HG03378 (cell line): Measurements from ENCODE around the gene C22orf31.
"Not testable (repeated sequence)": the region's sequence is repeated elsewhere in the genome, so short reads cannot be mapped to it uniquely, and the experiment has no call there.

Experiments
- ATAC-seq: cut with Tn5 transposase; IDR thresholded peaks from one replicate; pipeline ENCODE4 v1.9.1; 2021; ENCODE audit warnings: mild to moderate bottlenecking, moderate library complexity; ENCODE audit not compliant: unreplicated experiment

The C22orf31 gene

DNA sequence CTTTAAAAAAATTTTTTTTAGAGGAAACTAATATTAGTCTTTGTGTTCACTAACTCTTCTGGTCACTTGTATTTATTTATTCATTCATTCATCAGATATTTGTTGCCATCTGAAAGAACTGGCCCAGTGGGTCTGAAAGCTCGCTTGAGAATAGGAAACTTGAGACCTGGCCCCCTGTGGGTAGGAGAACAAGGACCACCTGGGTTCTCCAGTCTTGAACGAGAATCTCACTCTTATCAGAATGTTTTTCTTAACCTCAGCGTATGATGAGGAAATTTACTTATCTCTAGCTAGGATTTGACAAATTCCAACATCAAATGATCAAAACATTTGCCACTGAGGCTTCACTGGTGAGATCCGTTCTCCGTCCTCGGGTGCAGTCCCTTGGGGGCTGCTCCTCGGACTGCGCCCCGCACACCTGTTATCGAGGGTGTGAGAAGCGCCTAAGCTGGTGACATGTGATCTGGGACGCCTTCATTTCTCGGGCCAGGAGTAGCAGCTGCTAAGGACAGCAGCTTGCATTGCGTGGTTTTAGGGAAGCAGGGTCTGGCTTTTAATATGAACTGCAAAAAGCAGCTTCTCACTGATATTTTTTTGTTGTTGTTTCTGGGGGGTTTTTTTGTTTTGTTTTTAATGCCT is 6.3 kb downstream of the C22orf31 start:
- ATAC-seq: no peak

DNA sequence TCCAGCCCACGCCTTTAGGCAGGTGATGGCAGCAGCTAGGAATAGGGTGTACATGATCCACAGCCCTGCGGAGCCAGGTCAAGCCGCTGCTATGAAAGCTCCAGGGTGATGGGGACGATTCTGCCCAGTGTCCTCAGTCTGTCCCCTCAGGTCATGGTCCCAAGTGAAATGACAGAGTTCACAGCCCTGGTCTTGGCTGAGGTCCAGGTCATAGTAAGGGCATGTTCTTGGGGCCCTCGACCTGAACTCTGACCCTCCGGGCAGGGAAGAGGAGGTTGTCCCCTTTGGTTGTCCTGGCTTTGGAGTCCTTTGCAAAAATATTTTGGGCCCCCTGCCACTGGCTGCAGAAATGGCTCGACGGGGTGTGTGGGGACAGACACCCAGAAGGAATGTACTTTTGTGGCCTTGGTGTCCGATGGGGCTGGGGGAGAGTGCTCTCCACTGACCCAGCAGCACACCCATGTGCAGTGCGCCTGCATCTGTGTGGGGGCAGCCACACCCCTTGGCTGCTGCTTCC is 7.3 kb downstream of the C22orf31 start:
- ATAC-seq: no peak

DNA sequence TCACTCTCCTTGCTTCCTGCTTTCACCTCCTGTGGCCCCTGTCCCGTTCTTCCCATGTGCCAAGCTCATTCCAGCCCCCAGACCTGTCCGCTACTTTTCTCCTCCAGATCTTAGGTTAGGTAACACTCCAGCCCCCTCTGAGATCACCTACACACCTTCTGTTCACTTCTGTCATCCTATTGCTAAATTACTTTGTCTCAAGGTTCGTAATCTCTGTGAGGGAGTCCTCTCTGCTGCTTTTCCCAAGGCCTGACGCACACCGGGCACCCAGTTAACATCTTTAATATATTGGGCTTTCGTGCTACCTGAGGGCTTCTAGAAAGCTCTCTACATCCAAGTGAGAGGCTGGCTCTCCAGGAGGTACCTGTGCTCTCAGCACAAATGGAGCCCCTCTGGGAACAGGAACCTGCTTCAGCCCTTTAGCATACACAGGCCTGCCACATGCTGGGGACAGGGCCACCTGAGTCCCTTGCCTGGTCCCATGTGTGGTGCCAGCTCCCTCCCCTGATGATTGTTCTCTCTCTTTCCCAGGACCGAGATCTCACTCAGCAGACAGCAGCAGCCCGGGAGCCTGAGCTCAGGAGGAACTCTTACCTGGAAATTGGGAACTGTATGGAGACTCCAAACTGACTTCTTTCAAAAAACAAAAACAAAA is 8.5 kb downstream of the C22orf31 start:
- ATAC-seq: no peak

DNA sequence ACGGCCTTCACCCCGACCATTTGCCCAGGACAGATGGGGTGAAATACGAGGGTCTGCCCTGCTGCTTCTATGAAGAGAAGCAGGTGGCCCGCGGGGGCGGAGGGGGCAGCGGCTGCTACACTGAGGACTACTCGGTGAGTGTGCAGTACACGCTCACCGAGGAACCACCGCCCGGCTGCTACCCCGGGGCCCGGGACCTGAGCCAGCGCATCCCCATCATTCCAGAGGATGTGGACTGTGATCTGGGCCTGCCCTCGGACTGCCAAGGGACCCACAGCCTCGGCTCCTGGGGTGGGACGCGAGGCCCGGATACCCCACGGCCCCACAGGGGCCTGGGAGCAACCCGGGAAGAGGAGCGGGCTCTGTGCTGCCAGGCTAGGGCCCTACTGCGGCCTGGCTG is 11.2 kb downstream of the C22orf31 start:
- ATAC-seq: no peak

DNA sequence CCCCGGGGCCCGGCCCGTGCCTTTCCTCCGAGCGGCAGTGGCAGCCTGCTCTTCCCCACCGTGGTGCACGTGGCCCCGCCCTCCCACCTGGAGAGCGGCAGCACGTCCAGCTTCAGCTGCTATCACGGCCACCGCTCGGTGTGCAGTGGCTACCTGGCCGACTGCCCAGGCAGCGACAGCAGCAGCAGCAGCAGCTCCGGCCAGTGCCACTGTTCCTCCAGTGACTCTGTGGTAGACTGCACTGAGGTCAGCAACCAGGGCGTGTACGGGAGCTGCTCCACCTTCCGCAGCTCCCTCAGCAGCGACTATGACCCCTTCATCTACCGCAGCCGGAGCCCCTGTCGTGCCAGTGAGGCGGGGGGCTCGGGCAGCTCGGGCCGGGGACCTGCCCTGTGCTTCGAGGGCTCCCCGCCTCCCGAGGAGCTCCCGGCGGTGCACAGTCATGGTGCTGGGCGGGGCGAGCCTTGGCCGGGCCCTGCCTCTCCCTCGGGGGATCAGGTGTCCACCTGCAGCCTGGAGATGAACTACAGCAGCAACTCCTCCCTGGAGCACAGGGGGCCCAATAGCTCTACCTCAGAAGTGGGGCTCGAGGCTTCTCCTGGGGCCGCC is 11.9 kb downstream of the C22orf31 start:
- ATAC-seq: no peak

DNA sequence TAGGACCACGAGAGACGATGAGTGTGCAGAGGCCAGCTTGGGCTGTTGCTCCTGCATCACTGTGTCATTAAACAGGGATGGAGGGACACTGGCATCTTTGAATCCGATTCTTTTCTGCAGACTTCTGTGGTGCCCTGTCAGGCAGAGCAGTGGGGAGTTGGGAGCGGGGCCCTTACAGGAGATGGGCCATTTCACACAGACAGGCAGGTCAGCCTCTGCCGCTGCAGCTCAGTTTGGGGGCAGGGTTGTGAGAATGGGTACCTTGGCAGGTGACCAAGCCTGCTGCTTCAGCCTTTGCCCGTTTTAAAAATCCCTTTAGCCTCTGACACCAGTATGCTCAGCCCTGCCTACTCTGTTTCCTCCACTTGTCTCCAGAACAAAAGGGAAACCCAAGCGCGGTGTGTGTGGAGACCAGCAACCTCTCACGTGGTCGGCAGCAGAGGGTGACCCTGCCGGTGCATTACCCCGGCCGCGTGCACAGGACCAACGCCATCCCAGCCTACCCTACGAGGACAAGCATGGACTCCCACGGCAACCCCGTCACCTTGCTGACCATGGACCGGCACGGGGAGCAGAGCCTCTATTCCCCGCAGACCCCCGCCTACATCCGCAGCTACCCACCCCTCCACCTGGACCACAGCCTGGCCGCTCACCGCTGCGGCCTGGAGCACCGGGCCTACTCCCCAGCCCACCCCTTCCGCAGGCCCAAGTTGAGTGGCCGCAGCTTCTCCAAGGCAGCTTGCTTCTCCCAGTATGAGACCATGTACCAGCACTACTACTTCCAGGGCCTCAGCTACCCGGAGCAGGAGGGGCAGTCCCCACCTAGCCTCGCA is 12.6 kb downstream of the C22orf31 start:
- ATAC-seq: no peak

DNA sequence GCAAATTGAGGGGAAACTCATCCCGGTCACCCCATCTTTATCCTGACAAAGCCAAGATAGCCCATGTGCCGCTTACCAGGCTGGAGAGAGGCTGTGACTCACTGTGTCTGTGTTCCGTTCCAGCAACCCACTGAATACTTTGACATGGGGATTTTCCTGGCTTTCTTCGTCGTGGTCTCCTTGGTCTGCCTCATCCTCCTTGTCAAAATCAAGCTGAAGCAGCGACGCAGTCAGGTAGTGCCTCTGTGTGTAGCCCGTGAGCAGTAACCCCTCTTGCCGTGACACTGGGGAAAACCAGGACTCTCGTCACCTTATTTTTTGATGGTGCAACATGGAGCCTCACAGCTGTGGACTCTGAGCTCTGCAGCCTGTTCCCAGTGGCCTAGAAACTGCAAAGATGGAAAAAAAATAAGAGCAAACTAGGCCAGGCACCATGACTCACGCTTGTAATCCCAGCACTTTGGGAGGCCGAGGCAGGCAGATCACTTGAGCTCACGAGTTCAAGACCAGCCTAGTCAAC is 16.9 kb downstream of the C22orf31 start:
- no peak for ATAC-seq

DNA sequence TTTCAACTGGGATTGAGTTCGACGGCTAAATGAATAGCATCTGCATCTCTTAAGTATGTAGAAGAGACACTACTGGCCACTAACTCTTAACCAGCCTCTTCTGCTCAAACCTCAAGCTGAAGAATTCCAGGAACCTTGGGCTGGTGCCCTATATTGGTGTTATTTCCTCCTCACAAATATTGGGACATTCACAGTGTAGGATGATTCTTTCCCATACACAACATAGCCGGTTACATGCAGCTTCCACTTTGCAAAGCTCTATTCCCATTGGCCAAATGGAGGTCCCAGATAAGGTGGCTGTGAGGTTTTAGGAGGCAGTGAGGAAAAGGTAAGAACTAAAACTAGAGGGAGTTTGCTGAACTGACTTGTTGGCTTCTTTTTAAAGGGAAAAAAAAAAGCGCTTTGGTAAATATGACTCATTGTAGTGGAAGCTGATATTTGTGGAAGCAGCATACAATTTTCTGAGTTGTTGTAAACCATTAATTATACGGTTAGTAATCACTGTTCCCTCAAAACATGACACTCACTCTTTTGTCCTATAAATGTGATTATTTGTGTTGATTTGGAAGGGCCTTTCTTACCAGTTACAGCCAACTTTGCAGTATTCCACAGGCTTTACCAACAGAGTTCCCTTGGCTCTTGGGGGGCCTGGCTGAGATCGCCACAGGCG is 17.6 kb downstream of the C22orf31 start:
- no peak for ATAC-seq

DNA sequence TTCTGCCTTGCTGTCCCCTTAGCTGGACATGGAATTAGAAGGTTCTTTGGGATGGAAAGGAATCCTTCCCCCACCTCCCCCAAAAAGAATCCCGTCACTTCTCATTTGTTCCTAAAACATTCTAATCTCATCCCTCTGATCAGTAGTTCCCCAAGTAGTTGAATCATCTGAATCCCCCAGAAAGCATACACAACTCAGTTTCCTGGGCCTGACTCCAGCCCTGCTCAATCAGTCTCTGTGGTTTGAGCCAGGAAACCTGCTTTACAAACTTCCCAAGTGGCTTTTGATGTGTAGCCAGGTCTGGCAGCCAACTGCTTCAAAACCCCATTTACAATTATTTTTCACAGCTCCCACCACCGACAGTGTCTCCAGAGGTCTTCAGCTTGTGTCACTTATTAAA is 20.2 kb downstream of the C22orf31 start:
- ATAC-seq: no peak

DNA sequence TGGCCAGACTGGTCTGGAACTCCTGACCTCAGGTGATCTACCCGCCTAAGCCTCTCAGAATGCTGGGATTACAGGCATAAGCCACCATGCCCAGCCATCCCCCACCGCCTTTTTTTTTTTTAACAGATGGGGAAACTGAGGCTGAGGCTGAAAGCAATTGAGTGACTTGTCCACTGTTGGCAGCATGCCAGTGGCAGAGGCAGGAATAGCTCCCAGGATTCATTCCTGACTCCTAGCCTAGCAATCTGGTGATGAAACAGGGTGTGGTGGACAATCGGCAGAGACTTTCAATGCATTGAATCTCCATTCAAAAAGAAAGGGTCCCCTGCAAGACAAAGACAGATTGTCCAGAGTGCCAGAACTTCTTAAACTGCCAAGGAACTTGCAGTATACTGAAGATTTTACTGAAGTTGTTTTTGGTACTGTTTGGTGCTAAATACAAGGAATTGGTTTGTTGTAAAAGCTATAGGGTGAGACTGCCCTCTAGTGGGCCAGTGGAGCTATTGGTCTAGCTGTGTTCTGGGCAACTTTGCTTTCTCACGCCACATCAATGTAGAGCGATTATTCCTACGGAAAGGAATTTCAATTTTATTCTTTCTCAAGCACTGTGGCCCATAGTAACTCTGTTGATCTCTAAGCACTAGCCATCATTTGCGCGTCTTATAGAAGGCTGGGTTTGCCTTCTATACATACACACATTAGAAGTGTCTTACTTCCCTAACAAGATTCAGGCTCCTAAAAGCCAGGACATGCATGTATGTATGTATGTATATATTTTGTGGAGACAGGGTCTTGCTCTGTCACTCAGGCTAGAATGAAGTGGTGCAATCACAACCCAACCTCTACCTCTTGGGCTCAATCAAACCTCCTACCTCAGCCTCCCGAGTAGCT is 21.0 kb downstream of the C22orf31 start:
- no peak for ATAC-seq

DNA sequence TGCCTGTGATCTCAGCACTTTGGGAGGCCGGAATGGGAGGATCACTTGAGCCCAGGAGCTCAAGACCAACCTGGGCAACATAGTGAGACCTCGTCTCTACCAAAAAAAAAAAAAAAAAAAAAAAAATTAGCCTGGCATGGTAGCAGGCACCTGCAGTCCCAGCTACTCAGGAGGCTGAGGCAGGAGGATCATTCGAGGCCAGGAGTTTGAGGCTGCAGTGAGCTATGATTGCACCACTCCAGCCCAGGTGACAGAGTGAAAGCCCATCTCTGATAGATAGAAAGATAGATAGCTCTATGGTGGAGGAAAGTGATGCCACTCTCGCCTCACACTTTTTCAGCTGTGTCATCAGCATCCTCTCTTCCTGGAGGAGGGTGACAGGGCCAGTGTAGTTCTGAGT is 21.9 kb downstream of the C22orf31 start:
- ATAC-seq: not testable (repeated sequence)

DNA sequence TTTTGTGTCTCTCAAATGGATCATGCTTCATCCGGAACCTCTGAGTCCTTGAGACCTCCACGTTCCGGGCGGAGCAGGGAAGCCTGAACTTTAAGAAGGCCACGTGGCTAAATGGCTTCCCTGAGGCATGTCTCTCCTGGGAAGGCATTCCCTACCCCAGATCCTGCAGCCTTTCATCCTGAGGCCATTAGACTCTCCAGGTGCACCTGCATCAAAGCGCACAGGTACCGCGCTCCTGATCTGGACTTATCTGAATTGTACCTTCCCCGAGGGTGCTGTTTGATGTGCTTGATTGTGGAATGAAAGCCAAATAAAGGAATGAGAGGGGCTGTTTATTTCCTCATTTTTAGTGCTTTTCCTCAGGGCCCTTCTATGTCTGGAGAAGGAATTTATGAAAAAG is 22.5 kb downstream of the C22orf31 start:
- no peak for ATAC-seq

DNA sequence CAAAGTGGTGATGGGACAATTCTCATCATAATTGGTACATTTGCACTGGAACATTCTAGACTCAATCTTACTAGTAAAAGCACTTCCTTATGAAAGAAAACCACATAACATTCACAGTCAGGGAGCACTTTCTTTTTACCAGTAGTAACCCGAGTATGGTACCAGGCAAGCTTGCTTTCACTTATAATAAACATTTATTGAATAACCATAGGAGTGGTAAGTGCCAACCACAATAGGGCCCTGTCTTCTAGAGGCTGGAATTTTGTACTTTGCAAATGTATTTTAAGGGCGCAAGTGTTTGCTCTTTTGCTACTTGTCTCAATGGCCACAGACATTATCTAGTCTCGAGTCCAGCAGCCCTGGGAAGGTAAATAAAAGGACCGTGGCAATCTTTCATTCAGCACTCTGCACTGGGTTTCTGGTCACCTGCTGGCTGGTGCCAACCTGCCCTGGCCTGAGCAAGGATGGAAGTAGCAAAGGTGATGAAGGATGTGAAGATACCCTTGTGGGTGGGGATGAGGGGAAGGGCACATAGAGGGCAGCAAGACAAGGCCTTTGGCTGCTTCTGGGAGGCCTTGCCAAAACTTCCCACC is 24.2 kb downstream of the C22orf31 start:
- no peak for ATAC-seq

DNA sequence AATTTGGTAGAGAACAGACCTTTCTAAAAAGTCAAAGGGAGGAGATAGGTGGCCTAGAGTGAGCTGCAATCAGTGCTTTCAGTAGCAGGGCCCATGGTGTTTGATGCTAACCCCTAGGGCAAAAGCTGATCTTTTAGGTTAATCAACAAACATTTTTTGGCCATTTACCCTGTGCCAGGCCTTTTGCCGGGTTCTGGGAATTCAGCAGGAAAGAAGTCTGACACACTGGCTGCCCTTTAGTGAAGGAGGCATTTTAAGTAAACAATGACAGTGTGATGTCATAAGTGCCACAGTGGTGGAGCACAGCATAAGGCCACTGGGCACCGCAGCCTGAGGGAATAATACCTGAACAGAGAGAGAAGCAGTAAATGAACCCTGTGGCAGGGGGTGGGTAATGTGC is 29.0 kb downstream of the C22orf31 start:
- ATAC-seq: no peak

DNA sequence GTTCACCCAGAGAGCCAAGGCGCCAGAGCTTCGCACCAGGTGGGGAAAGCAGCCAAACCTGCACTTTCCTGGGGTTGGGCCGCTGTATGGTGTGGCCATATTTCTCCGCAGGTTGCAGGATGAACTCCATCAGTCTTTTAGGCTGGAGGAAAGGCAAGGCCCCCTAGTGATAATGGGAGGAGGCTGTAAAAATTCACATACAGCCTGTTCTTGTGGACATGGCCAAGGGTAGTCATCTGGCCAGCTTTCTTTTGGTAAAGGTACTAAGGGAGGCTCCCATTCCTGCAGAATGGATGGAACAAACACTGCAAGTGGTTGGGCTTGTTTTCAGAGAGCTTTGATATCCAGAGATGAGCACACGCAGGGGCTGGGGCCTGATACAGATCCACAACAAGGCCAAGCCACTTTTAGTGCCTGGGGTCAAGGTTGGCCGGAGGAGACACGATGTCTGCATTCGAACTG is 29.6 kb downstream of the C22orf31 start:
- ATAC-seq: no peak

DNA sequence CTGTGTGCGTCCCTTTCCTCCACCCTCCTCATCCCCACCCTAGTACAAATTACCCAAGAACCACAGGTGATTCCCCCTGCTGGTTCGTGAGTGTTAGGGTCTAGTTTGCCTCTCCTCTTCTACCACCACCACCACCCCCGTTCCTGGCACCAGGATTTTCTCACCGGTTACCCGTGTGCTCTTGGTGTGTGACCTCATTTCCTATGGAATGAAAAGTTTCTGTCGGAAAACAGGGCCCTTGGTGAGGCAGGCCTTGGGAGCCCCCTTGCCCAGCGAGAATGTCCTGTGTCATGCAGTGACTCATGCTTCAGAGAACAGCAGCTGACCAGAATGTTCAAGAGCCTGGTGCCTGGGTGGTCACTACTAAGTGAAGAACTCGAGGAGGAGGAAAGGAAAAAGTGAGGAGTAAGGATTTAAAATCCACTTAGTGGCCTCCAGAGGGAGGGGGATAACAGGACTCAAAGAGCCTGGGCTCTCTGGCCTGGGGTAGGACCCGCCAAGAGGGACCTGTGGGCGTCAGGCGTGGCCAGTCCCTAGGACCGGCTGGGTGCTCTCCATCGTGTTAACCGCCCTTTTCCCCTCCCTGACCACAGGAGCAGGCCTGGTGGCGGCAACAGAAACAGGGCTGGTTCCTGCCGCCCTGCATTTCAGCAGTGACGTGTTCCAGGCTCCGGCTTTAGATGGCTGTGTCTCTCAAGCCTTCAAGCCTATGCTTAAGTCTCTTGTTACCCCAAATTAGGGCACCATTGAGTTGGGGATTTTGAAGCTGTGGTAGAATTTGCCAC is 30.2 kb downstream of the C22orf31 start:
- no peak for ATAC-seq

DNA sequence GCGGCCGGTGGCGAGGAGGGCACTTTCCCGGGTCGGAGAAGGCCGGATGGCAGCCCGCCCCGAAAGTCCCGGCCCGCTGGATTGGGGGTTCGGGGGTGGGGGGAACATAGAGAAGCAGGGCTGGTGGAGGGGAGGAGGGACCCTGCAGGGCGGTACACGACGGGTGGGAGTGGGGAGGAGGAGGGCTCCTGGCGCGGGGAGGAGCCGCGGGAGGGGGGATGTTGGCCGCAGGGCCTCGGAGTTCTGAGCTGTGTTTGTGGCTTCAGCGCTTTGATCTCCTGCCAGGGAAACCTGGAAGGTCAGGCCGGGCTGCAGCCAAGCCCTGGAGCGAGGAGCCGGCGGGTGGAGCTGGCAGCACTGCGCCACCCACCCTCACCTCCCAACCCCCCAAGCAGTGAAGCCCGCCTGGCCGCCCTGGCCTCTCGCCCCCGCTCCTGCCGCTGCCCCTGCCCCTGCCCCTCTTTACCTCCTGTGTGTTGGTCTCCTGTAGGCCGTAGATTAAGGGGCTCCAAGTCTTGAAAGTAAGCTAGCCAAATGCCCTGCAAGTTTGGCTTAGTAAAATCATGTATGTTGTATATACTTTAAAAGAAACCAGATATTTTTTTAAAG is 30.9 kb downstream of the C22orf31 start:
- ATAC-seq: no peak
